GM12878 (cell line): Measurements from ENCODE around the gene SLC4A3. TPM values are rescaled to one million over a fixed set of nuclear protein-coding genes. Genes with fewer than 3 reads are reported as not detected.

Experiments used
- ATAC-seq: fragments of 200-7000 bp; cut with Tn5 transposase; 3 replicates; pipeline ENCODE4 v1.9.1; 2020; ENCODE audit warnings: mild to moderate bottlenecking, moderate library complexity
- BruUV-seq: library from RNA; stranded (reverse); fragments of 400-500 nt; replicated peaks from 2 replicates; lab custom pipeline; 2021; lab: Mats Ljungman, UMichigan
- CTCF ChIA-PET: fragments of 300-600 bp; sonication (Branson Sonifier 250); formaldehyde crosslinking; extraction: SDS; loops from one replicate; lab custom pipeline; 2021; ENCODE audit warnings: inconsistent platforms; lab: Yijun Ruan, JAX
- POLR2A ChIA-PET: fragments of 350-600 bp; formaldehyde crosslinking; extraction: SDS; loops from one replicate; lab custom pipeline; 2021; ENCODE audit warnings: inconsistent platforms; lab: Charles Lee
- RAD21 ChIA-PET: fragments of 300-600 bp; sonication (Branson Sonifier 250); formaldehyde crosslinking; loops from one replicate; lab custom pipeline; 2023; ENCODE audit warnings: antibody characterized with exemption; ENCODE audit not compliant: unreplicated experiment; lab: Charles Lee
- SMC1A ChIA-PET: fragments of 300-600 bp; sonication (Branson Sonifier 250); formaldehyde crosslinking; loops from one replicate; lab custom pipeline; 2023; ENCODE audit not compliant: unreplicated experiment, uncharacterized antibody; lab: Charles Lee
- DNase-seq: peaks from one replicate; pipeline ENCODE4 v3.0.0-alpha.2; 2011; ENCODE audit warnings: low read depth, low spot score
- FAIRE-seq: peaks from 3 replicates; lab custom pipeline; 2011; peaks lifted over from hg19 to GRCh38; lab: Jason Lieb, UNC
- H2AFZ ChIP-seq: 2 replicates; pipeline ENCODE4 v1.6.0; 2011; ENCODE audit warnings: low read depth, low read length, control low read depth; ENCODE audit not compliant: control insufficient read depth
- H3K27ac ChIP-seq: 2 replicates; pipeline ENCODE4 v1.5.1; 2011; ENCODE audit warnings: control low read depth; ENCODE audit not compliant: control insufficient read depth, insufficient read depth
- H3K27me3 ChIP-seq, 2 experiments: replicated peaks in 1 of 2; 2 replicates each; pipeline versions ENCODE4 v1.6.0 to v1.6.1; 2011; ENCODE audit warnings: low read length in 1 of 2; ENCODE audit not compliant: control insufficient read depth in 2 of 2, insufficient read depth in 2 of 2
- H3K36me3 ChIP-seq, 2 experiments: 2 replicates each; pipeline ENCODE4 v1.5.1; 2011; ENCODE audit warnings: low read length in 1 of 2; ENCODE audit not compliant: control insufficient read depth in 2 of 2, insufficient read depth in 2 of 2
- H3K4me1 ChIP-seq: 2 replicates; pipeline ENCODE4 v1.6.1; 2011; ENCODE audit warnings: mild to moderate bottlenecking, low read length, moderate library complexity, mixed read lengths; ENCODE audit not compliant: control insufficient read depth, insufficient read depth
- H3K4me2 ChIP-seq: 2 replicates; pipeline ENCODE4 v1.6.0; 2011; ENCODE audit warnings: control low read depth; ENCODE audit not compliant: control insufficient read depth, insufficient read depth
- H3K4me3 ChIP-seq: fragments of 200-600 bp; sonication (generic); 2 replicates; pipeline ENCODE4 v1.5.1; 2016
- H3K79me2 ChIP-seq: 2 replicates; pipeline ENCODE4 v1.6.0; 2011; ENCODE audit warnings: low read length; ENCODE audit not compliant: control insufficient read depth, insufficient read depth
- H3K9ac ChIP-seq: 2 replicates; pipeline ENCODE4 v1.8.0; 2011; ENCODE audit warnings: low read length, control low read depth, mixed read lengths; ENCODE audit not compliant: control insufficient read depth, insufficient read depth
- H3K9me3 ChIP-seq: replicated peaks from 3 replicates; pipeline ENCODE4 v1.5.1; 2011; ENCODE audit warnings: mild to moderate bottlenecking, low read length; ENCODE audit not compliant: control insufficient read depth, insufficient read depth
- H4K20me1 ChIP-seq: 2 replicates; pipeline ENCODE4 v1.6.0; 2011; ENCODE audit not compliant: control insufficient read depth, insufficient read depth
- PAX5 ChIP-seq: IDR thresholded peaks from 2 replicates; pipeline ENCODE4 v1.6.1; 2011; ENCODE audit warnings: low read depth, low read length, borderline replicate concordance
- RFX5 ChIP-seq: IDR thresholded peaks from 2 replicates; pipeline ENCODE4 v1.6.1; 2011; ENCODE audit warnings: low read depth, low read length, improper control_type of control experiment
- STAT1 ChIP-seq: fragments of 450-650 bp; conservative IDR thresholded peaks from 2 replicates; pipeline ENCODE4 v1.6.1; 2014; ENCODE audit warnings: antibody characterized with exemption, mild to moderate bottlenecking
- YBX1 ChIP-seq: fragments of 450-650 bp; IDR thresholded peaks from 2 replicates; pipeline ENCODE4 v1.6.1; 2016; ENCODE audit warnings: antibody characterized with exemption
- WGBS: methylation state at CpG from one replicate; pipeline ENCODE4 v1.1.6; 2016; ENCODE audit warnings: low lambda C conversion rate; ENCODE audit not compliant: insufficient replicate concordance, insufficient coverage; ENCODE audit errors: missing lambda C conversion rate; 5-methylcytosine and 5-hydroxymethylcytosine counted together
- in situ Hi-C: fragments of 300-500 bp; cut with MboI; formaldehyde crosslinking; loops from 9 replicates; pipeline ENCODE4 v1.14.3; 2018; ENCODE audit warnings: mixed read lengths
- intact Hi-C: fragments of 100-400 bp; cut with micrococcal nuclease; formaldehyde crosslinking; loops from one replicate; pipeline ENCODE4 v1.14.2; 2022; ENCODE audit not compliant: unreplicated experiment
- polyA plus RNA-seq, 11 experiments: library from polyadenylated mRNA; depleted of rRNA in 4 of 11; unstranded in 6 of 11; stranded (reverse) in 5 of 11; fragments of >200 nt; fragmentation: Nextera tagmentation in 4 of 11; fragmentation: Illumina TruSeq in 1 of 11; extraction: Ambion mirVana in 4 of 11; extraction: Trizol in 1 of 11; gene quantifications; 1 replicate in 1 of 11; 2 replicates in 10 of 11; pipeline versions ENCODE4 v1.2.1 to v1.2.3, GENCODE V29; 2011 to 2016; ENCODE audit warnings: inconsistent platforms in 2 of 11, missing spikeins in 2 of 11, low read depth in 1 of 11
- total RNA-seq, 4 experiments: library from RNA; depleted of rRNA in 3 of 4; stranded (reverse); fragments of >200 nt in 3 of 4; fragmentation: Illumina TruSeq in 1 of 4; extraction: Trizol in 1 of 4; gene quantifications; 2 replicates each; pipeline versions ENCODE4 v1.2.1 to v1.2.3, GENCODE V29; 2013 to 2021
- TF ChIP-seq, protein P1 (sequence below): fragments of 450-650 bp; IDR thresholded peaks from 2 replicates; pipeline ENCODE4 v1.6.1; 2016; ENCODE audit warnings: mild to moderate bottlenecking
- TF ChIP-seq, protein P2 (sequence below): fragments of 450-650 bp; IDR thresholded peaks from 2 replicates; pipeline ENCODE4 v1.6.1; 2018; ENCODE audit warnings: borderline replicate concordance, mild to moderate bottlenecking; ENCODE audit not compliant: partially characterized antibody
- TF ChIP-seq, protein P3 (sequence below): IDR thresholded peaks from 2 replicates; pipeline ENCODE4 v1.6.1; 2011; ENCODE audit warnings: borderline replicate concordance, low read depth, mild to moderate bottlenecking, moderate library complexity, low read length; ENCODE audit not compliant: insufficient read depth, poor library complexity, severe bottlenecking

SLC4A3 gene
- total and polyA plus RNA-seq, 10 of the 15 experiments (the other 5 are each of a cell fraction or from before 2014, with no cell fraction given): 0.05 to 0.08 TPM; not detected in 8

DNA sequence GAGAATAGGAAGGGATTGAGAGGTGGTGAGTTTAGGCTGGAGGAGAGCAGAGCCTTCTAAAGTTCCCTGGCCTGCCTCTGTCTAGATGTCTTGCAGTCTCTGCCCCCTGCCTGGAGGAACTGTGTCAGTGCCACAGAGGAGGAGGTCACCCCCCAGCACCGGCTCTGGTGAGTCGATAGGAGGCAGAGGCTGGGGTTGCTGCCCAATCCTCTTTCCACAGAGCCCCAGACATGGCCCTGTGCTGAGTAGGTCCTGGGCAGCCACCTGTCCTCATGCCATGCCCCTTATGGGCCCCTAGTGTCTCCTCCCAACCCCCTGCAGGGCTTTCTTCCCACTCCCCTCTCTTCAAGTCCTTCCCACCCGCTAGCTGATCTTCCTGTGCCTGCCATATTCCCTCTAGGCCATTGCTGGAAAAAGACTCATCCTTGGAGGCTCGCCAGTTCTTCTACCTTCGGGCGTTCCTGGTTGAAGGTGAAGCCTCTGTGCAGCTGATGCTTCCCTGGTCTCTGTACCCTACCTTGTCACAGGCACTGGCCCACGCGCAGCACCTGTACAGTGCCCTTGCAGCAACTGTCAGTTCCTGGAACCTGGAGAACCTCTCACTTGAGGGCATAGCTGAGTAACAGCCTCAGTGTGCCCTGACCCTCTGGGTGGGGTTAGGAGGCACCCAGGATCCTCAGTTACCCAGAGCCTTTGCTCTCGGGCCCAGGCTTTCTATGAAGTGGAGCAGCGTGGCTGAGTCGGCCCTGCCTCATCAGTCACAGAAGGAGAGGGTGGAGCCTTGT lies 13.2 kb upstream of the SLC4A3 start:
- Histone ChIP-seq H3K27ac (no peak overlapping the region), H3K9ac (no peak overlapping the region), H3K79me2 (no peaks in the 10 kb centered on the region), H2AFZ (no peak overlapping the region), H3K4me2 (no peak overlapping the region), H4K20me1 (no peaks in the 10 kb centered on the region), H3K9me3 (no peaks in the 10 kb centered on the region), H3K27me3 (no peaks in the 10 kb centered on the region), H3K4me1 (0 out of 2 replicates have a peak, but pooled peaks cover 4% of the 10 kb centered on the region), H3K36me3 (peaks cover 0 to 2% of the 10 kb centered on the region in 2 experiments; a peak in 2 of 4 replicates), H3K4me3 (no peak overlapping the region)
- 98% methylated on average over 11 of the region's 11 CpGs for WGBS
- BruUV-seq: no TSS peak
- no peak for DNase-seq
- no peak for ATAC-seq
- FAIRE-seq: no peak
- RAD21 ChIA-PET: no interaction called here
- TF ChIP-seq, protein P1, sequence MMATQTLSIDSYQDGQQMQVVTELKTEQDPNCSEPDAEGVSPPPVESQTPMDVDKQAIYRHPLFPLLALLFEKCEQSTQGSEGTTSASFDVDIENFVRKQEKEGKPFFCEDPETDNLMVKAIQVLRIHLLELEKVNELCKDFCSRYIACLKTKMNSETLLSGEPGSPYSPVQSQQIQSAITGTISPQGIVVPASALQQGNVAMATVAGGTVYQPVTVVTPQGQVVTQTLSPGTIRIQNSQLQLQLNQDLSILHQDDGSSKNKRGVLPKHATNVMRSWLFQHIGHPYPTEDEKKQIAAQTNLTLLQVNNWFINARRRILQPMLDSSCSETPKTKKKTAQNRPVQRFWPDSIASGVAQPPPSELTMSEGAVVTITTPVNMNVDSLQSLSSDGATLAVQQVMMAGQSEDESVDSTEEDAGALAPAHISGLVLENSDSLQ: no peak
- TF ChIP-seq PAX5 (no peak), STAT1 (no peak), RFX5 (no peak), YBX1 (no peak)
- TF ChIP-seq, protein P2, sequence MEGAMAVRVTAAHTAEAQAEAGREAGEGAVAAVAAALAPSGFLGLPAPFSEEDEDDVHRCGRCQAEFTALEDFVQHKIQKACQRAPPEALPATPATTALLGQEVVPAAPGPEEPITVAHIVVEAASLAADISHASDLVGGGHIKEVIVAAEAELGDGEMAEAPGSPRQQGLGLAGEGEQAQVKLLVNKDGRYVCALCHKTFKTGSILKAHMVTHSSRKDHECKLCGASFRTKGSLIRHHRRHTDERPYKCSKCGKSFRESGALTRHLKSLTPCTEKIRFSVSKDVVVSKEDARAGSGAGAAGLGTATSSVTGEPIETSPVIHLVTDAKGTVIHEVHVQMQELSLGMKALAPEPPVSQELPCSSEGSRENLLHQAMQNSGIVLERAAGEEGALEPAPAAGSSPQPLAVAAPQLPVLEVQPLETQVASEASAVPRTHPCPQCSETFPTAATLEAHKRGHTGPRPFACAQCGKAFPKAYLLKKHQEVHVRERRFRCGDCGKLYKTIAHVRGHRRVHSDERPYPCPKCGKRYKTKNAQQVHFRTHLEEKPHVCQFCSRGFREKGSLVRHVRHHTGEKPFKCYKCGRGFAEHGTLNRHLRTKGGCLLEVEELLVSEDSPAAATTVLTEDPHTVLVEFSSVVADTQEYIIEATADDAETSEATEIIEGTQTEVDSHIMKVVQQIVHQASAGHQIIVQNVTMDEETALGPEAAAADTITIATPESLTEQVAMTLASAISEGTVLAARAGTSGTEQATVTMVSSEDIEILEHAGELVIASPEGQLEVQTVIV: no peak
- TF ChIP-seq, protein P3, sequence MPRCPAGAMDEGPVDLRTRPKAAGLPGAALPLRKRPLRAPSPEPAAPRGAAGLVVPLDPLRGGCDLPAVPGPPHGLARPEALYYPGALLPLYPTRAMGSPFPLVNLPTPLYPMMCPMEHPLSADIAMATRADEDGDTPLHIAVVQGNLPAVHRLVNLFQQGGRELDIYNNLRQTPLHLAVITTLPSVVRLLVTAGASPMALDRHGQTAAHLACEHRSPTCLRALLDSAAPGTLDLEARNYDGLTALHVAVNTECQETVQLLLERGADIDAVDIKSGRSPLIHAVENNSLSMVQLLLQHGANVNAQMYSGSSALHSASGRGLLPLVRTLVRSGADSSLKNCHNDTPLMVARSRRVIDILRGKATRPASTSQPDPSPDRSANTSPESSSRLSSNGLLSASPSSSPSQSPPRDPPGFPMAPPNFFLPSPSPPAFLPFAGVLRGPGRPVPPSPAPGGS: no peak
- in situ Hi-C loops: no loop called here
- intact Hi-C loops: no loop called here
- CTCF ChIA-PET: no interaction called here
- POLR2A ChIA-PET: no interaction called here
- SMC1A ChIA-PET: no interaction called here
